WERI-Rb-1 (cell line): ENCODE measurements around the gene MLYCD.

Experiments used
- DNase-seq: peaks from one replicate; pipeline ENCODE4 v3.0.0-alpha.2; 2020
- H3K27ac ChIP-seq: fragments of 250-450 bp; sonication (Bioruptor Pico); 2 replicates; pipeline ENCODE4 v1.5.1; 2020; ENCODE audit warnings: mild to moderate bottlenecking, moderate library complexity
- H3K27me3 ChIP-seq: fragments of 250-450 bp; sonication (Bioruptor Pico); 2 replicates; pipeline ENCODE4 v1.5.1; 2021; ENCODE audit warnings: mild to moderate bottlenecking, low read depth, moderate library complexity; ENCODE audit not compliant: insufficient read depth, severe bottlenecking
- H3K36me3 ChIP-seq: fragments of 250-450 bp; sonication (Bioruptor Pico); 2 replicates; pipeline ENCODE4 v1.5.1; 2020; ENCODE audit warnings: mild to moderate bottlenecking, moderate library complexity
- H3K4me3 ChIP-seq: 2 replicates; pipeline ENCODE4 v1.5.1; 2011; ENCODE audit warnings: low read depth, mild to moderate bottlenecking, control low read depth, low read length
- H3K9me3 ChIP-seq: fragments of 250-450 bp; sonication (Bioruptor Pico); 2 replicates; pipeline ENCODE4 v1.5.1; 2021; ENCODE audit warnings: mild to moderate bottlenecking, moderate library complexity; ENCODE audit not compliant: severe bottlenecking
- TF ChIP-seq, protein P1 (sequence below): IDR thresholded peaks from 2 replicates; pipeline ENCODE4 v1.5.1; 2011; ENCODE audit warnings: low read depth, mild to moderate bottlenecking, control low read depth, inconsistent platforms, low read length

MLYCD gene

DNA sequence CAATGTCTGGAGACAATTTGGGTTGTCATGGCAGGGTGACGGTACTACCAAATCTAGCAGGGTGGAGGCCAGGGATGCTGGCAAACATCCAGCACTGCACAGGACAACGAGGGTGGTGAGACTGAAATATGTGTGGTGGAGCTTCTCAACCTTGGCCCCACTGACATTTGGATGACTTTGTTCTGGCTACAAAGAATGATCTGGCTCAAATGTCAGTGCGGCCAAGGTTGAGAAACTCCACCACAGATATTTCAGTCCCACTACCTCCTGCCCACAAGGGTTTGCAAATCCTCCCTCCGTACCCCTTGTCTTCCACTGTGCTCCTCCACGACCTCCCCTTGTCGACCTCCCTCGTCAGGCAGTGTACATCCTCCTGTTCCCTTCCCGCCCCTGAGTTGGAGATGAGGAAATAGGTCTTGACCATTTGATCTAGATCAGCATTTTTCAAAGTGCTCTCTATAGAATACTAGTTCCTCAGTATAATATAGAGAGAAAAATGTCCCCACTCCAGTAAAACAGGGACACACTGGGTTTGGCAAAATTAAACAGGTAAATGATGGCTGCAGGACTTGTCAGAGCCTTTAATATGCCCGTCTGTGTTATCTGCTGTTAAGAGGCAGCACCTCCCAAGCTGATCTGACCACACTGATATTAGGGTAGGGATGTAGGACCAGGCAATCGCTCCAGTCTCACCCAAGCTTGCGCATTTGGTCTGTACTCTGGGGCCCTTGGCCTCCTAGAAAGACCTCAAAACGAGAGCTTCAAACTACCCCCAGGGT is 60.9 kb downstream of the MLYCD start:
- DNase-seq = no peak
- TF ChIP-seq, protein P1, sequence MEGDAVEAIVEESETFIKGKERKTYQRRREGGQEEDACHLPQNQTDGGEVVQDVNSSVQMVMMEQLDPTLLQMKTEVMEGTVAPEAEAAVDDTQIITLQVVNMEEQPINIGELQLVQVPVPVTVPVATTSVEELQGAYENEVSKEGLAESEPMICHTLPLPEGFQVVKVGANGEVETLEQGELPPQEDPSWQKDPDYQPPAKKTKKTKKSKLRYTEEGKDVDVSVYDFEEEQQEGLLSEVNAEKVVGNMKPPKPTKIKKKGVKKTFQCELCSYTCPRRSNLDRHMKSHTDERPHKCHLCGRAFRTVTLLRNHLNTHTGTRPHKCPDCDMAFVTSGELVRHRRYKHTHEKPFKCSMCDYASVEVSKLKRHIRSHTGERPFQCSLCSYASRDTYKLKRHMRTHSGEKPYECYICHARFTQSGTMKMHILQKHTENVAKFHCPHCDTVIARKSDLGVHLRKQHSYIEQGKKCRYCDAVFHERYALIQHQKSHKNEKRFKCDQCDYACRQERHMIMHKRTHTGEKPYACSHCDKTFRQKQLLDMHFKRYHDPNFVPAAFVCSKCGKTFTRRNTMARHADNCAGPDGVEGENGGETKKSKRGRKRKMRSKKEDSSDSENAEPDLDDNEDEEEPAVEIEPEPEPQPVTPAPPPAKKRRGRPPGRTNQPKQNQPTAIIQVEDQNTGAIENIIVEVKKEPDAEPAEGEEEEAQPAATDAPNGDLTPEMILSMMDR = no peak
- H3K9me3 ChIP-seq = no peaks in the 10 kb centered on the region
- no peak overlapping the region for H3K4me3 ChIP-seq
- H3K27me3 ChIP-seq = no peaks in the 10 kb centered on the region
- H3K27ac ChIP-seq = no peak overlapping the region
- H3K36me3 ChIP-seq = no peaks in the 10 kb centered on the region

GRCh38 chr16:83960521-83961249 is 61.8 kb downstream of the MLYCD start:
- Histone ChIP-seq H3K9me3 (no peaks in the 10 kb centered on the region), H3K4me3 (no peak overlapping the region), H3K36me3 (no peaks in the 10 kb centered on the region), H3K27me3 (no peaks in the 10 kb centered on the region), H3K27ac (no peak overlapping the region)
- TF ChIP-seq, protein P1 = no peak
- no peak for DNase-seq

- Histone ChIP-seq H3K36me3 (no peaks in the 10 kb centered on the region), H3K9me3 (no peaks in the 10 kb centered on the region), H3K4me3 (no peak overlapping the region), H3K27me3 (no peaks in the 10 kb centered on the region), H3K27ac (no peak overlapping the region)
- TF ChIP-seq, protein P1 = no peak
- no peak for DNase-seq
Observed at GRCh38 chr16:83961591-83961990, 62.7 kb downstream of the MLYCD start.

- Histone ChIP-seq H3K27me3 (no peaks in the 10 kb centered on the region), H3K36me3 (no peaks in the 10 kb centered on the region), H3K4me3 (no peak overlapping the region), H3K9me3 (no peaks in the 10 kb centered on the region), H3K27ac (no peak overlapping the region)
- no peak for DNase-seq
- TF ChIP-seq, protein P1 = no peak
Observed at GRCh38 chr16:83963277-83964119, 64.6 kb downstream of the MLYCD start.

- H3K9me3 ChIP-seq = no peaks in the 10 kb centered on the region
- H3K27me3 ChIP-seq = no peaks in the 10 kb centered on the region
- no peak for DNase-seq
- H3K27ac ChIP-seq = no peak overlapping the region
- H3K36me3 ChIP-seq = no peaks in the 10 kb centered on the region
- TF ChIP-seq, protein P1 = no peak
- H3K4me3 ChIP-seq = no peak overlapping the region
Observed at GRCh38 chr16:83964684-83965443, 65.9 kb downstream of the MLYCD start.
